HG02840 (cell line): ENCODE data around the gene MAGI2.

Source experiments
- ATAC-seq: cut with Tn5 transposase; IDR thresholded peaks from one replicate; pipeline ENCODE4 v1.9.1; 2021; ENCODE audit warnings: mild to moderate bottlenecking, moderate library complexity, moderate number of reproducible peaks; ENCODE audit not compliant: unreplicated experiment, low FRiP score

Gene MAGI2

GRCh38 chr7:78768859-78769258 lies 684.6 kb downstream of the MAGI2 start:
- ATAC-seq = no peak

GRCh38 chr7:78765943-78766729 lies 687.3 kb downstream of the MAGI2 start:
- ATAC-seq = no peak

GRCh38 chr7:78764571-78764970 lies 688.9 kb downstream of the MAGI2 start:
- ATAC-seq = no peak

- ATAC-seq = no peak
Measured at GRCh38 chr7:78762625-78763024, 690.8 kb downstream of the MAGI2 start.

- ATAC-seq = no peak
Measured at GRCh38 chr7:78760620-78761355, 692.7 kb downstream of the MAGI2 start.

- ATAC-seq = no peak
Measured at GRCh38 chr7:78752554-78752953, 700.9 kb downstream of the MAGI2 start.

GRCh38 chr7:78751253-78751652 lies 702.2 kb downstream of the MAGI2 start:
- no peak for ATAC-seq

- ATAC-seq = no peak
Measured at GRCh38 chr7:78749052-78749746, 704.3 kb downstream of the MAGI2 start.

- ATAC-seq = no peak
Measured at GRCh38 chr7:78747592-78747991, 705.9 kb downstream of the MAGI2 start.

- ATAC-seq = no peak
Measured at GRCh38 chr7:78746301-78746700, 707.2 kb downstream of the MAGI2 start.

- ATAC-seq = no peak
Measured at GRCh38 chr7:78742694-78743093, 710.8 kb downstream of the MAGI2 start.

- no peak for ATAC-seq
Measured at GRCh38 chr7:78736548-78736947, 716.9 kb downstream of the MAGI2 start.

GRCh38 chr7:78734626-78735025 lies 718.8 kb downstream of the MAGI2 start:
- no peak for ATAC-seq

- ATAC-seq = no peak
Measured at GRCh38 chr7:78720066-78720465, 733.4 kb downstream of the MAGI2 start.

GRCh38 chr7:78718212-78718611 lies 735.3 kb downstream of the MAGI2 start:
- ATAC-seq = no peak

GRCh38 chr7:78716876-78717275 lies 736.6 kb downstream of the MAGI2 start:
- ATAC-seq = no peak

- no peak for ATAC-seq
Measured at GRCh38 chr7:78714356-78714755, 739.1 kb downstream of the MAGI2 start.

GRCh38 chr7:78712111-78712510 lies 741.4 kb downstream of the MAGI2 start:
- no peak for ATAC-seq

GRCh38 chr7:78709658-78710057 lies 743.8 kb downstream of the MAGI2 start:
- no peak for ATAC-seq

- ATAC-seq = no peak
Measured at GRCh38 chr7:78704504-78704903, 749.0 kb downstream of the MAGI2 start.

- ATAC-seq = no peak
Measured at GRCh38 chr7:78703391-78703790, 750.1 kb downstream of the MAGI2 start.
